NCI-H2227 (cell line): Measurements from ENCODE around the gene FHAD1.

ENCODE experiments used
- DNase-seq: peaks from one replicate; lab custom pipeline; 2025; ENCODE audit not compliant: unreplicated experiment; lab: John Stamatoyannopoulos, UW

Gene FHAD1

DNA sequence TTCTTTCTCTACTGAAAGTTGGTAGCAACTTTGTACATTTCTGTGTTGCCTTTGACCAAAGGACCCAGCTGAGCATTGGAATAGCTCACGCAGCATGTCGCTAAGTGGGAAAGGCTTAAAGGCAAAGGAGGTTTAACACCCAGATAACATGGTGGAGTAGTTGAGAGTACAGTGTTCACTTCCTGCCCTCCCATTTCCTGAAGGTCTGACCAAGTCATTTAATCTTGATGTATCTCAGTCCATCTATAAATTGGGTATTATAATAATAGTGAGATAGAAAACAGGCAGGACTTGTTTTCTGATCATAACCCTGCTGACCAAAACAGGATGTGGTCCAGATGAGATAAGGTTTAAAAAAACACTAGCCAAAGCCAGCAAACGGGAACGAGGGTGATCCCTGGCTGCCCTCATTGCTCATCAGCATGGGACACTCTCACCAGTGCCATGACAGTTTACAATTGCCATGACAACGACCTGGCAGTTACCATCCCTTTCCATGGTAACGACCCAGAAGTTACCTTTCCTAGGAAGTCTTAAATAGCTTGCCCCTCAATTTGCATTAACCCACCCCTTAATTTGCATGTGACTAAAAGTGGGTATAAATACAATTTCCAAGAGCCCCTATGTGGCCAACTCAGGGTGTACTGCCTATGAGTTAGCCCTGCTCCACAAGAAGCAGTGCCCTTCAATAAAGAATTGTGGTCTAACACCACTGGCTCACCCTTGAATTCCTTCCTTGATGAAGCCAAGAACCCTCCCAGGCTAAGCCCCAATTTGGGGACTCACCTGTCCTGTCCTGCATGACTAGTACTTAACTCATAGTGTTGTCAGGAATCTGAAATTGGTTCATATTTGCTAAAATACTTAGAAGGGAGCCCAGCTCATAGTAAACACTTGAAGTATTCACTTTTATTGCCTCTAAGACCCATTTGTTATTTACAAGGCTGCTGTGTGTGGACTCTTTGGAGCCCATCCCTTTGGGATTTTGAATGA is 28.4 kb upstream of the FHAD1 start:
- DNase-seq = no peak

DNA sequence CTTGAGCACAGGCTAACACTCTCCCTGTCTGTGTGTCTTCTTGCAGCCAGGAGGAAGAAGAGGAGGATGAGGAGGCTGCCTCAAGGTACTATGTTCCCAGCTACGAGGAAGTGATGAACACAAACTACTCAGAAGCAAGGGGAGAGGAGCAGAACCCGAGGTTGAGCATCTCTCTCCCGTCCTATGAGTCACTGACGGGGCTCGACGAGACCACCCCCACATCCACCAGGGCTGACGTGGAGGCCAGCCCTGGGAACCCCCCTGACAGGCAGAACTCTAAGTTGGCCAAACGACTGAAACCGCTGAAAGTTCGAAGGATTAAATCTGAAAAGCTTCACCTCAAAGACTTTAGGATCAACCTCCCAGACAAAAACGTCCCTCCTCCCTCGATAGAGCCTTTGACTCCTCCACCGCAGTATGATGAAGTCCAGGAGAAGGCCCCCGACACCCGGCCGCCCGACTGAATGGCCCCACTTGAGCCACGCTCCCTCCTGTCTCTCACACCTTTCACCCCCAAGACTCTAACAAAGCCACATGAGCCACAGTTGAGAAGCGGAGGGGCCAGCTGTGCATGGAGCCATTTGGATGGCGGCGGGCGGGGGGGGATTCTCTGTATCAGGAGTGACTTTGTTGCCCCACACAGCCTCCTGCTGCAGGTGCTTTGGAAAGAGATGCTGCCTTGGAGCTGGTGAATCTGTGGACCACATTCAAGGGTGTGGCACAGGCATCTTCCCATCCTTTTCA is 27.6 kb upstream of the FHAD1 start:
- no peak for DNase-seq

DNA sequence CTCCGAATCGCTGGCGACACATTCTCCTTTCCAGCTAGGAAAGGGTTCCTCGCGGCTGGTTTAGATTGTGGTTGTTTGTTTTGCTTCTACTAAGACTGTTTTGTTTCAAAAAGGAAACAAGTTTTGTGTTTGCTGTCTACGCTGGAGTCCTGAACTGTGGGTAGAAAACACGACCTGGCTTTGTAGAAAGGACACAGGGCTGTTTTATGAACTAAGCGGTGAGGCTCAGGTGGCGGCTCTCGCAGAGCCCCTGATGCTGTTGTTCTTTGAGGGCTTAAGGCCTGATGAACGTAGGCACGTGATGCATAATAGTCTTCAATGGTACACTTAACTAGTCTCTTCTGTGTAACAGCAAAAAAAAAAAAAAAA is 27.0 kb upstream of the FHAD1 start:
- no peak for DNase-seq

DNA sequence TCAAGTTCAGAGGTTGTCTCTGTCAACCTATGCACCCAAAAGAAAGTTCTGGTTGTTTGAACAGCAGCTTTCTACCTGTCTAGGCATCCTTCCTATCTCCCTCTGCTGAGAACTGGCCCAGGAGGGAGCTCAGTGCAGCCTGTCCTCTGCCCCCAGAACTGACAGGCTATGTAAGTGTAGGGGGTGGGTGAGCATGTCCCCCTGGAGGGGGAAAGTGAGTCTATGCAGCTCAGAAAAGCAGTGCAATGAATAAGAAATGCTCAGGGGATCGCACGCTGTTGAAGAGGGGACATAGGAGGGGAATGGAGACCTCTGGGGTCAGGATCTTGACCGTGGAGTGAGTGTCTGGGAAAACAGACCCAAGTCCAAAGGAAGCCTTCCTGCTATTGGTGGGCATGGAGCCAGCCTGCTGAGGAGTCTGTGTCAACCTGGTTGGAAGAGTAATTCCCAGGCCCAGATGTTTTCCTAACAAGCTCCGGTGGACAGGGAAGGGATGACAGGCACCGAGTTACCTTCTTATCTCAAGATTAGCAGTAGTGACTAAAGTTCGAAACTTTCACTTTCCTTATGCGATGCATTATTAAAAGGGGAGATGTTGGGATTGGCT is 26.1 kb upstream of the FHAD1 start:
- DNase-seq = no peak

DNA sequence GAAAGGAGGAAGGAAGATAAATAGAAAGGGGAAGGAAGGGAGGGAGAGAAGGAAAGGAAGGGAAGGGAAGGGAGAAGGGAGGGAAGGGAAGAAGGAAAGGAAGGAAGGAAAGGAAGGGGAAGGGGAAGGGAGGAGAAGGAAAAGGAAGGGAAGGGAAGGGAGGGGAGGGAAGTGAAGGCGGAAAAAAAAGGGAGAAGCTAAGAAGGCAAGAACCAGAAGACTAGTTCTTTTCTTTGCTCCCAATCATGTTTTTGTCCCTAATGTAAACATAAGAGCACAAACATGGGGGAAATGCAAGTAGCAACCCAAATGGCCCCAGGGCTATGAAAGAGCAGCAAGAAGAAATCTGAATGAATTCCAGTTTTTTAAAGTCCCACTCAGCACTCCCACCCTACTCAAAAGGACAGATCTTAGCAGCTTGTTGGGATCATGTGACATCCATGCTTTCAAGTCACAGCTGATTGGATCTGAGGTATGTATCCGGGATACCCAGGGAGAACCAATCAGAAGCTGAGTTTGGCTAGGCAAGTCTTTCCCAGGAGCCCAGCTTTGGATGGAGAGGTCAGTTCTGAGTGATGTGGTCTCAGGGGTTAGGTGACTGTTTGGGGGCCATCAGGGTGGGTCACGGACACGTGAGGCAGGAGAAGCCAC is 24.2 kb upstream of the FHAD1 start:
- DNase-seq = no peak

DNA sequence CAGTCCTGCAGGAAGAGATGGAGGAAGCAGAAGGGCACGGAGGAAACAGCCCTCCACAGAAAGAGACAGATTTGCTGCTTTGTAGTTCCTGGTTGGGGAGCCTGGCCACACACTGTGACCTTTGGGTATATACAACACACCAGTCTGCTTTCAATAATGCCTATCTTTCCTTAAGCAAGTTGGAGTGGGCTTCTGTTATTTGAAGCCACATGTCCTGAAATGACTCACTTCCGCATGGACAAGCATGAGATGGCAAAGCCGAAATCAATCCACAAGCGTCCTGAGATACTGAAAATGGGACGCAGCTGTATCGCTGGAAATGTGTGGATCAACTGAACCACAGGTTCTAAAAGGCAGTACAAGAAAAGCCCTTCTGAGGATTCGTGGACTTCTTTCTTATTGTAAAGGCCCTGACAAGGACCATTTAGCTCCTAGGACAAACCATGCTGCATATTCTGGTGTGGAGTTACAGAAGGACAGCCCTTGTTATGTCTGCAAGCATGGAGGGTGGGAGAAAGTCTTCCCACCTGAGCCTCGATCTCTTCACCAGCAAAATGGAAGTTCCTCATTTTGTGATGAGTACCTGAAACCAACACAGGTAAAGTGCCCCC is 22.7 kb upstream of the FHAD1 start:
- no peak for DNase-seq

DNA sequence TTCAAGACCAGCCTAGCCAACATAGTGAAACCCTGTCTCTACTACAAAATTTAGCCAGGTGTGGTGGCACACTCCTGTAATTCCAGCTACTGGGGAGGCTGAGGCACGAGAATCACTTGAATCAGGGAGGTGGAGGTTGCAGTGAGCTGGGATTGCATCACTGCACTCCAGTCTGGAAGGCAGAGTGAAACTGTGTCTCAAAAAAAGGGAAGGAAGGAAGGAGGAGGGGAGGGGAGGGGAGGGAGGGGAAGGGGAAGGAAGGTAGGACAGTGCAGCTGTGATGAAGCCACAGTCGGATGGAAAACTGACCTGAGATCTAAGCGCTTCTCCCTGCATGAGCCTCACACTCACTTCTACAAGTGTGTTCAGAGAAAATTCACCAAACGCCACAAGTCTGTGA is 22.0 kb upstream of the FHAD1 start:
- no peak for DNase-seq

DNA sequence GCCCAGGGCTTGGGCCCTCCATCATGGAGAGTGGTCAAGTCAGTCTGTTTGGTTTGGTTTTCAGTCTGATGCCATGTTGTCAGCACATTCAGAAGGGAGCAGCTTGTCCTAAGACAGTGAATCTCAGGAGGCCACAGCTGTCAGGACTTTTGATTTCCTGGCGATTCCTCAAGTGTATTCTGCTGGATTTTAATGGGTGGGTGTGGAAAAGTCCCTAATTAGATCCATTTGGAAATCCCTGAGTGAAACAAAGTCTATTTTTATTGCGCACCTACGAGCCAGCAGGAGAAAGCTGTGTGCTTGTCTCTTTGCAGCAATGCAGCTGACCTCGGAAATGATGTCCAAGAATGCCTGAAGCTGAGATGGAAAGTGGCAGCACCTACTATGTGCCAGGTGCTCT is 21.6 kb upstream of the FHAD1 start:
- DNase-seq = no peak

DNA sequence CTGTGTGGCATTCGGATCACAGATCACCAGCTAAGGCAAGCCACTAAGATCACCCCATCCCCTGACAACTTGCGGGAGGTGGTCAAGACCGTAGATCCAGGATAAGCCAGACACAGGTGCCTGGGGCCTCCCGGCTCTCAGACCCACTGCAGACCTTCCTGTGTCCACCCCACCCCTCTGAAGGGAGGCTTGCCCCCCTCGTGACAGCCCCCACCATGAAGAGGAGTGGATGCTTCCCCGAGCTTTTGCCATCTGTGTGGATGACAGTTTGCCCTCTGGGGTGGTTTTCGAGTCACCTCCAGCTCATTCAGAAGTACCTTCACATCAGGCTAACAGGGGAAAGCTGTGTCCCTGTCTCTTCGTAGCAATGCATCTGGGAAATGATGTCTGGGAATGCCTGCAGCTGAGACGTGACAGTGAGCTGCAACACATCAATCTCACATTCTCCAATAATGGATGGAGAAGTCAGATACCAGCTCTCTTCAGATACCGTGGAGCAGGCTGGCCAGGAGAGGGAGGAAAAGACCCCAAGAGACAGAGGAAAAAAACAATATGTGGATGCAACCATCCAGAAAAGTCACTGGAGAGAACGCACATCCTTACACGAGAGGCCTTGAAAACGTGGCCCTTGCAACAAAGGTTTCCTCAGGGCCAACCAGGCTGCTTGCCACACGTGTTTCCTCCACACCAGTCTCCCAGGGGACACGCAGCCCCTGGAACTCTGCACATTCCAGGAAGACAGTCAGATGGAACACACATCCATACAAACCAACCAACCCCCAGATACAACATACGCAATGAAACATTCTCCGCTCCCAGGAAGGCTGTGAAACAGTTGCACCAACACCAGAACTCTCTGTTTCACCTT is 20.4 kb upstream of the FHAD1 start:
- DNase-seq = no peak

DNA sequence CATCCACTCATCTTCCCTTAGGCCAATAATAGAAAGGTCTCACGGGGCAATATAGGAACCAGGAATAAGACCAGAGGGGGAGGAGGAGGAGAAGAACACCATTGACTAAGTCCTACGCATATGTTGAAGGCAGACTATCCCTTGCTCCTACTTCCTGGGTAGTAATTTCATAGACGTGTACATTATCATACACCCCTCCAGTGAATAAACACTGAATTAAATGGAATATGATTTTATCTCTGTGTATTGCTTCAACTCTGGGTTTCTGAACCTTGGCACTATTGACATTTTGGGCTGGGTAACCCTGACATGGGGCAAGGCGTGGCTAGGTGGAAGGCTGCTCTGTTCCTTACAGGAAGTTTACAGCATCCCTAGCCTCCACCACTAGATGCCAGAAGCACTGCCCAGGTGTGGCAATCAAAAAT is 17.3 kb upstream of the FHAD1 start:
- no peak for DNase-seq

DNA sequence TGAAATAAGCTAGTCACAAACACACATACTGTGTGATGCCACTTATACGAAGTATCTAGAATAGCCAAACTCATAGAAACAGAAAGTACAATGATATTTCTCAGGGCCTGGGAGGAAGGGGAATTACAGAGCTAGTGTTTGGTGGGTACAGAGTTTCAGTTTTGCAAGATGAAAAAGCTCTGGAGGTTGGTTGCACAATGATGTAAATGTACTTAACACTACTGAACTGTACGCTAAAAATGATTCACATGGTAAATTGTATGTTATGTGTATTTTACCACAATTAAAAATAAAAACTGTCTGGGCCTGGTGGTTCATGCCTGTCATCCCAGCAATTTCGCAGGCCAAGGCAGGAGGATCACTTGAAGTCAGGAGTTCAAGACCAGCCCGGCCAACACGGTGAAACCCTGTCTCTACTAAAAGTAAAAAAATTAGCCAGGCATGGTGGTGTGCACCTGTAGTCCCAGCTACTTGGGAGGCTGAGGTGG is 15.3 kb upstream of the FHAD1 start:
- no peak for DNase-seq

DNA sequence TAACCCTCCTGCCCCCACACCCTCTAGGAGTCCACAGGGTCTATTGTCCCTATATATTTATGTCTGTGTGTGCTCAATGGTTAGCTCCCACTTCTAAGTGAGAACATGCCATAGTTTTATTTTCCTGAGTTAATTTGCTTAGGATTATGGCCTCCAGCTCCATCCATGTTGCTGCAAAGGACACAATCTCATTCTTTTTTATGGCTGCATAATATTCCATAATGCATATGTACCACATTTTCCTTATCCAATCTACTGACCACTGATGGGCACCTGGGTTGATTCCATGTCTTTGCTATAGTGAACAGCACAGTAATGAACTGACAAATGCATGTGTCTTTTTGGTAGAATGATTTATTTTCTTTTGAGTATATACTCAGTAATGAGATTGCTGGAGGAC is 13.3 kb upstream of the FHAD1 start:
- DNase-seq = no peak

DNA sequence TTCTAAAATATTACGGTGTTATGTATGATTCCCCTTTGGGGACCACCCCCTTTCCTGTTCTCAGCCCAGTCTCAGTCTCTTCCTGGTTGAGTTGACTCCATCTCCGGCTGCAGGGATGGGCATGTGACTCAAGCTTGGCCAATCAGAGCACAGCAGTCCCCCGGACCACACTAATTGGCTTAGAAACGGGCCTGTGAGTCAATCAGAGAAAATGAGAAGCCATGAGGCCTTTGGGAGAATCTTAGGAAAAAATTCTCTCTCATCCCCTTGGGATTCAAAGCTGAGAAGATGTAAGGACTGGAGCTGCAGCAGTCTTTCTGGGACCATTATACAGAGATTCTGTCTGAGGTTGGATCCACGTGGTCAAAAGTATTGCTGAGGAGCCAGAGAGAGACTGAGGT is 10.7 kb upstream of the FHAD1 start:
- no peak for DNase-seq

DNA sequence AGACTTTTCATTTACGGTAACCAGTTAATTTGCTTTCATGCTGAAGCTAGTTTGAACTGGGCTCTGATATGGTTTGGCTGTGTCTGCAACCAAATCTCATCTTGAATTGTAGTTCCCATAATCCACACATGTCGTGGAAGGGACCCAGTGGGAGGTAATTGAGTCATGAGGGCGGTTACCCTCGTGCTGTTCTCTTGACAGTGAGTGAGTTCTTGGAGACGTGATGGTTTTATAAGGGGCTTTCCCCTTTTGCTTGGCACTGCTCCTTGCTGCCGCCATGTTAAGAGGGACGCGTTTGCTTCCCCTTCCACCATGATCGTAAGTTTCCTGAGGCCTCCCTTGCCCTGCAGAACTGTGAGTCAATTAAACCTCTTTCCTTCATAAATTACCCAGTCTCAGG is 10.3 kb upstream of the FHAD1 start:
- DNase-seq = no peak

DNA sequence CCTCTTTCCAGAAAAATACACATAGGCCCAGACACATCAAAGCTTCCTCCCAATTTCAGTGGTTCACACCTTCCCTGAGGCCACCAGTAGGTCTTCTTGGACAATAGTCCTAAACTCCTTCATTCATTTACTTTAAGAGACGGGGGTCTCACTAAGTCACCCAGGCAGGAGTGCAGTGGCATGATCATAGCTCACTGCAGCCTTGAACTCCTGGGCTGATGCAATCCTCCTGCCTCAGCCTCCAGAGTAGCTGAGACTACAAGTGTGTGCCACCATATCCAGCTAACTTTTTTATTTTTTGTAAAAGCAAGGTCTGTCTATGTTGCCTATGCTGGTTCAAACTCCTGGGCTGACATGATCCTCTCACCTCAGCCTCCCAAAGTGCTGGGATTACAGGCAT is 8.2 kb upstream of the FHAD1 start:
- no peak for DNase-seq

DNA sequence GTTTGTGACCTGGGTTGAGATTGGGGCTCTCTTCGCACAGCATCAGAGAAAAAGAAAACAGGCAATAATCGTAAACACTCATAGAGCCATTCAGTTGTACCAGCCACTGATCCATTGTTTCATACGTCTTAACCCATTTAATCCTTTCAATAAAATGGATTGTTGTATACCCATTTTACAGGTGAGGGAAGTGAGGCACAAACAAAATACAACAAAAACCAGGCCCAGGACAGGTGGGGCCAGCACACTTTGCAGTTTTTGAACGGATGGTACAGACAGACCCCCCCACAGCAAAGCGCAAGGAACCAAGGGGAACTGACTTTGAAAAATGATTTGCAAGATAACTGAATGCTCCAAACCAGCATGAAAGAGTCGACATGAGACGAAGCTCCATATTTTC is 4.3 kb upstream of the FHAD1 start:
- no peak for DNase-seq

DNA sequence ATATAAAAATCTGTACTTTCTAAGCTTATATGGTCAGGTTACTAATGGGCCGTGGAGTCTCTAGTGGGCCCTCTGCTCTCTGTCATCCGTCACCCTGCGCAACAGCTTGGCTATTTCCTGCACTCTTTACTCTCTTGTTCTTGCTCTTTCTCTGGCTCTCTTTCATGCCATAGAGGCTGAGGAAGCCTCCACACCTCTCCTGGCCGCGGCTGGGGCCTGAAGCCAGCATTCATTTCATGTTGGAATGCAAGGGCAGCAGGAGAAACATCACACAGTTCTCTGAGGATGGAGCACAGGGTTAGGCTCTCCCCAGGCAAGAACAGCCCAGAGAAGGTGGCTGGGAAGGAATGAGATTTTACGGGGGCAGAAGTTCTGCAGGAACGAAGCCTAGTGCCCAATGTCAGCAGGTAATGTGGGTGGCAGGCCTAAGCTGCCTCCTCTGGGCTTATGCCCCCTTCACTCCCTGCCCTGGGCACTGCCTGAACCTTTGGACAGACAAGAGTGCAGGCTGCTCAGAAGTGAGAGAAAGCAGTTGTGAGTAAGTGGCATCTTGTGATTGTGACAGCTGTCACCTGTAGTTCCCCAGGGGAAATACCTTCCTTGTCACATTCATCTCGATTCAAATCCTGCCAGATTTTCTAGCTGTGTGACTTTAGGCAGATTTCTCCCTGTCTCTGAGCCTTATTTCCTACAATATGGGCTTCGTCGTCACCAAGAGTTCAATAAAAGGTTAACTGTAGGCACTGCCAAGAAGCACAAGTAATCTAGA is 3.6 kb upstream of the FHAD1 start:
- no peak for DNase-seq

DNA sequence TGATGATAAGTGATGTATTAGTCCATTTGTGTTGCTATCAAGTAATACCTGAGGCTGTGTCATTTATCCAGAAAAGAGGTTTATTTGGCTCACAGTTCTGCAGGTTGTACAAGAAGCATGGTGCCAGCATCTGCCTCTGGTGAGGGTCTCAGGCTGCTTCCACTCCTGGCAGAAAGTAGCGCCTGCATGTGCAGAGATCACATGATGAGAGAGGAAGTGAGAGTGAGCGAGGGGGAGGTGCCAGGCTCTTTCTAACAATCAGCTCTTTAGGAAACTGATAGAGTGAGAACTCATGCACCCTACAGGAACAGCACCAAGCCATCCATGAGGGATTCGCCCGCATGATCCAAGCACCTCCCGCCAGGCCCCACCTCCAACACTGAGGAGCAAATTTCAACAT is 2.2 kb upstream of the FHAD1 start:
- no peak for DNase-seq
